ENCODE measurements around the gene ABHD12B.

ABHD12B gene

GRCh38 chr14:50839048-50839447 is 32.8 kb upstream of the ABHD12B start:
- no peak for DNase-seq

DNA sequence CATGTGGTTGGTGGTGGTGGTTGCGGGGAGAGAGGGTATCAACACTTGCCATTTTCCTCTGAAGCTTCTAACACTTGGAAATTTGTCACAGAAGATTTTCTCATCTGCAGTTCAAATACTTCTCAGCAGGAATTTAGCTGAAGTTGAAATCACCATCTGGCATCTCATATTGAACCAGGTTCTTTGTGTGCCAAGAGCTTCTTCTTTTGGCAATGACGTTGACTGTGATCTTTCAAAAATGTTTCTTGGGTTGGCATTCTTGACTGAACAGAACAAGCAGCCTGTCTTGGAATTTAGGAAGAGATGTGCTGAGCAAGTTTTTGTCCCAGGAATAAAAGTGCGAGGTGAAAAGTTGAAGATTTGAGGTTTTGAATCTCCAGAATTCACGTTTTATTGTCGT is 32.2 kb upstream of the ABHD12B start:
- DNase-seq: peak in 1 of 56 donors; percentile 42

GRCh38 chr14:50844391-50844790 is 27.5 kb upstream of the ABHD12B start:
- DNase-seq: no peak

DNA sequence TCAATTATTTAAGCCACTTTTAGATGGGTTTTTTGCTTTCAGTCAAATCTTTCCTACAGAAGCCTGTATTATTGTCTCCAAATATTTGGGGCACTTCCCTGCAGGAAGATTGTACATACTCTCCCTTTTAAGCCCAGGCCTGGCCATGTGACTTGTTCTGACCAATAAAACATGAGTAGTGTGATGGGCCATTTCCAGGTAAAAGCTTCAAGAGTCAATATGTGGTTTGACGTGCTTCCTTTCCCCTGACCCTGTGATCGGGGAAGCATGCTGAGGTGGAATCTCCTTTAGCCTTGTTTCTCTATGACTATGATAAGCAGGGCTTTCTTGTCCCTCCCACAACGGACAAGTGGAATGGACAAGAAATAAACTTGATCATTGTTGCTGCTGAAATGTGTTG is 26.7 kb upstream of the ABHD12B start:
- no peak for DNase-seq

DNA sequence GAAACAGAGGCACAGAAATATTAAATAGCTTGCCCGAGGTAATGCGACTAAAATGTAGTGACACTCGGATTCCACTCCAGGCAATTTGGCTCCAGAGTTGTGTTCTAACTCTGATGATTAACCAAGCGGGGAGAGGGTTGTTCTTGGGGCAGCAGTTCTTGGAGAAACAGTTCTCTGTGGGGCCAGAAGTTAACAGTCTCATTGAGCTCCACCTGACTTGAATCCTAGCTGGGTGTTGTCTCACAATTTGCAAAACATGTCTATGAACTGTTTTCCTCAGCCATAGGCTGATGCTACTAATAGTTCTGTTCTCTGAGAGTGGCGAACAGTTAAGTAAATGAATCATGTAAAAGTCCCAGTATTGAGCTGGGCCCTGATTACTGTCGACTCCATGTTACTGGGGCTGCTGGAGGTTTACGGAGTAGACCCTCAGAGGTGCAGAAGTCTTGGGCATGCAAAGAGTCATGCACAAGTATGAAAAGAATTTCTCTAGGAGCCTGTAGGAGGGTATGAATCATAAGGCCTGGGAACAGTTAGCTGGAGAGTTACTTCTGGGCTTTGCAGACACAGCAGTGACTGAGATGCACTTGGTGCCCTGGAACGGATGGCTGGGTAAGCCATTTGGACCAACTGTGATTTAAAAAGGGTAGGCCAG is 25.5 kb upstream of the ABHD12B start:
- DNase-seq: no peak

GRCh38 chr14:50853891-50854290 is 18.0 kb upstream of the ABHD12B start:
- no peak for DNase-seq

DNA sequence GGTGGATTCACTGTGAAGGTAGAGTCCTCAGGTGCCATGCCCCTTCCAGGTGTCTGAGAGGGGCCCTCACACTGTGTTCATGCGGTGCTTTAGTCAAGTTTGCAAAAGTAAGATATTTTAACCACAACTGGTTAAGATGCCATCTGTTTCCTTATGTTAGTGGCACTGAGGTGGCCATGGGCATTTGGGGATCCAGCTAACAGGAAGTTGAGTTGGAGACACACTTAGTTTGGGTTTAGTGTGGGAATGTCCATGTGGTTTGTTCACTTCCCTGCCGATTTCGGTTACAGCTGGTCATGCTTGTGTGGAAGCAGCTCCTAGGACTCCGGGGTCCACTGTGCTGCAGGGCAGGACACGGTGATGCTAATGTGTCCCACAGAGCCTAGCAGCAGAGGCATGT is 17.3 kb upstream of the ABHD12B start:
- DNase-seq: no peak

DNA sequence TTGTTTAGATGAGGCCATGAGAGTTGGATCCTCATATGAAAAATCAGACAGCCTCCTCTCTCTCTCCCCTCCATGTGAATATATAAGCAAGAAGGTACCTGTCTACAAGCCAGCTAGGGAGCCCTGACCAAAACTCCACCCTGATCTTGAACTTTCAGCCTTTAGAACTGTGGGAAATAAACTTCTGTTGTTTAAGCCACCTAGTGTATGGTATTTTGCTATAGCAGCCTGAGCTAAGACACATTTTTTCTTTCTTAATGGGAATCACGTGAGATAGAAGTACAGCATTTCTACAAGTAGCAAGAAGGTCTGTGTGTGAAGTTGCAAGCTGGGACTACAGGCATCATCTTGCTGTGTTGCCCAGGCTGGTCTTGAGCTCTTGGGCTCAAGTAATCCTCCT is 16.3 kb upstream of the ABHD12B start:
- DNase-seq: no peak

- DNase-seq: no peak
These were observed 15.2 kb upstream of the ABHD12B start for GRCh38 chr14:50856660-50857059.

DNA sequence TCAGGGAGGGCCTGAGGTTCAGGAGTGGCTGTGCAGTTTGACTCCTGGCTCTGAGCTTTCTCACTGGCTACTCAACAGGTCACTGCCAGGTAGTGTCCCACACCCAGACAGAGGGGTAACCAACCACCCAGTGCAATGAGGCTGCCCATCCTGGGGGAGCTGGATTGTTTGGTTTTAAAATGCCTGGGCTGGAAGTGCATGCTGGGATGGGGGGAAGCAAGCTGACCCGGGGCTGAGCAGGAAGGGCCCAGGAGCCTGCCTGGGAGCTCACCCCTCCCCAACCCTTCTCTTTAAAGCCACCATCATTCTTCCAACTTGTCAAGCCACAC is 12.6 kb upstream of the ABHD12B start:
- DNase-seq: peak in 3 of 56 donors; percentile 33 to 50 (median 43)

DNA sequence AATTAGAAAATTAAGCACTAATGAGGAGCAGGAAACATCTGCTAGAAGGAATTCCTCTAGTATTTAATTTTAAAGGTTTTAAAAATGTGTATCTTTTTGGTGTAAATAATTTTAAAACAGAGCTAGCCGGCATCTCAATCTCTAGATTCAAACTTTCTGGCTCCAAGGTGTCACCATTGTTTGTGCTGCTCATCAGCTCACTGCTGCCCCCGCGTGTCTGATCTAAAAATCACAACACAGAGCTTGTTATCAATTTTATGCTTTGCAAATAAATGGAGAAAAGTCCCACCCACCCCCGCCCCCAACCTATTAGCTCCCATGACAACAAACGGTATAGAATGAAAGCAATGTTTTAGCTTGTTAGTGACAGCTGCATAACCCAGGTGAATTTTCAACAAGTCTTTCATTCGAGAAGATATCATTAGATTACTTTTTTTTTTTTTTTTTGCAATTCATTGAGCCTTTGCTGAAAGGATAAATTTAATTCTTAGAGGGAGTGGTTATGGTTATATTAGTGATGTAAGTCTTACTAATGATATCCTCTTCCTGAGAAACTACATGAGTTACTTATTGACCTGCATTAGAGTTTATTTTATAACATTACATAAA is 11.3 kb upstream of the ABHD12B start:
- peak in 52 of 56 donors; percentile 10 to 95 (median 60) for DNase-seq

DNA sequence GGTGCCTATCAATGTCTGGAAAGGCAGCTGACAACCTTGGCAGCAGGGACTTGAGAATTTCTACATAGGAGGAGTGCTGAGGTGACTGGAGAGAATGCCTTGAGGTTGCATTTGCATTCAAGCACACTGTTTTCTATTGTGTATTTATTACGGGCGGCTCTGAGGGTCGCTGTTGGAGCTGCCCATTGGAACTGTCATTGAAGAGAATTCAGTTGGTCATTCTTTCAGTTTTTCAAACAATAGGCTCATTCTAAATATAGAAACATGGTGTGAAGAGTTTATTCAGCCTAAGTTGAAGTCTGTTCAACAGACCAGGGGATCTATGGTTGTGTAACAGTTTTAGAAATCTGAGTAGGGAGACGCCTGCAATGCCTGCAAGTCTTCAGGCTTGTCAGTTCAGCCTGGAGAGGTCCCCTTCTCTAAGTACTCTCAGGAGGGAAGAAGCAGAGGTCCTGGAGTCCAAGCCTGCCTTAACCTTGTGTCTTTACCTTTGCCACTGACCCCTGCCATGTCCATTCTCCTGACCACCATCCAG is 9.8 kb upstream of the ABHD12B start:
- DNase-seq: peak in 2 of 56 donors; percentile 14 to 21

DNA sequence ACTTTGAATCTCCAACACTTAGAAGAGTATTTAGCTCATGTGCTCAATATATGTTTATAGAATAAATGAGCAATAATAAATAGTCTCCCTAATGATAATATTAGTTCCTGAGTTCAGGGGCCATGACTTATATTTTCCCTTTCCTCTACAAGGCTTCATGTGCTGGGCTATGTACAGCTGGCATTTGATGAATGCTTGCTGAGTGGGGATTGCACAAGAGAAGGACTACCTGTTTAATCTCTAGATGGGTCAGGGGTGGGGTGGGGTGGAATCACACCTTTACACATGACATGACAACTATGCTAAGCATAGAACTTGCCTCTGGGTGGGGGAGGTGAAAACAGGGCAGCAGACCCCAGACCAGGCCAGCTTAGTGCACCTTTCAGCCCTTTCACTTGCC is 7.6 kb upstream of the ABHD12B start:
- no peak for DNase-seq

DNA sequence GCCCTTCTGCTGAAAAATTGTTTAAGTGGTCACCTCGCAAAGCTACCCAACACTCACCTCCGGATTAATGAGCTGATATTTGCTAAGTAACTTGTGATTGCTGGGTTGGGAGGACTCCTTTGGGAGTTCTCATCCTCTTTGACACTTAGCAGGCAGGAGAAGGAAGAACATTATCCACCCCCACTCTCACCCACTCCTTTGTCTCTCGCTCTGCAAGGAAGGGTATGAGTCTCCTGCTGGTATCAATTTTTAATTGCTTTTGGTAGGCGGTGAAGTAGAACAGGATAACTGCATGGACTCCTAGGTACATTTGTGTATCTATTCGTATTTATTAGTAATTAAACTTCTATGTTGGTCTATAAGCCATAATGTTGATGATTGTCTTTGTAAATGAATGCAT is 6.9 kb upstream of the ABHD12B start:
- peak in 2 of 56 donors; percentile 9 to 42 for DNase-seq

GRCh38 chr14:50865391-50866076 is 6.3 kb upstream of the ABHD12B start:
- no peak for DNase-seq

DNA sequence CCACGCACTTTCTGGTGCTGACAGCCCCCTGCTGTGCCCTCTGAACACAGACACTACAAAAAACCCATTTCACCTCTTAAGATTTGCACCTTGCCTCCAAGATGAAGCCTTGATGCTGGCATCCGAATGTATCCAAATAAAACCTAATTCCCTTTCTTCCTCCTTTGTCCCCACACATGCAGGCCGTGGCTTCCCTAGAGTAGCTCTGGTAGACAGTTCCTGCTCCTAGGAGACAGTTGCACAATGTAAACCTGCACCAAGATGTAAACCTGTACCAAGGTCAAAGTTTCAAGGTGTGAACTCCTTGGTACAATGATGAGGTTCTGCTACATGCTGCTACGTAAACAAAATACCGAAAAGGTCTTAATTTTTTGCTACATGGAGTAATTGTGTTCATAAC is 625 bp upstream of the ABHD12B start:
- DNase-seq: no peak

GRCh38 chr14:50874757-50875156 is 2.9 kb downstream of the ABHD12B start:
- DNase-seq: no peak

DNA sequence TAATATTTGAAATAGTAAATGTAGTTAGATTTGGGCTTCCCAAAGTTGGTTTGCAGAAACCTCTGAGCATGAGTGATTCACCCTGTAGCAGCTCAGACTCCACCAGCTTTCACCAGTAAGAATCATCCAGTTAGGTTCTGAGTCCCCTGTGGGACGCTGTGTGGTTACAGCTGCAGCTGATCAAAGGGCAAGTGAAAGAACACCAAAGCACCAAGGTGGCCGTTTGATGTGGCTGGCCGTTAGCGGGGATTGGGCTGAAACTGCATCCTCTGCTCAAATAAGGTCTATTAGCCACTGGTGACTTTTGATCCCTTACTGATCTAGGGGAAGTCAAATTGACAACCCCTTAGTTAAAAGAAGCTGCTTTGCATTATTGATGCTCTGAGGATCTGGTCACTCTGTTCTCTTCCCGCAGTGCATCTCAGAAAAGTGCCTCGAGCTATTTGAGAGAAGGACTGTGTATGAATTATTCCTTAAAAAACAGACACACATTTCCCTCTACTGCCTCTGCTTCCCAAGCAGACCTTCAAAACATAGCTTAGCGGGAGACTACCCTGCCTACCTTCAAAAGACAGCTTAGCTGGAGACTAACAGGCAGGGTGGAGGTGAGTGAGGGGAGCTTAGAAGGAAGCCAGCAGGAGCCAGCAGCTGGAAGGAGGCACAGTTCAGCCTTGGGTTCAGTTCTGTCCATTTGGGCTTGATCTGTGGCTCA is 3.7 kb downstream of the ABHD12B start:
- no peak for DNase-seq

DNA sequence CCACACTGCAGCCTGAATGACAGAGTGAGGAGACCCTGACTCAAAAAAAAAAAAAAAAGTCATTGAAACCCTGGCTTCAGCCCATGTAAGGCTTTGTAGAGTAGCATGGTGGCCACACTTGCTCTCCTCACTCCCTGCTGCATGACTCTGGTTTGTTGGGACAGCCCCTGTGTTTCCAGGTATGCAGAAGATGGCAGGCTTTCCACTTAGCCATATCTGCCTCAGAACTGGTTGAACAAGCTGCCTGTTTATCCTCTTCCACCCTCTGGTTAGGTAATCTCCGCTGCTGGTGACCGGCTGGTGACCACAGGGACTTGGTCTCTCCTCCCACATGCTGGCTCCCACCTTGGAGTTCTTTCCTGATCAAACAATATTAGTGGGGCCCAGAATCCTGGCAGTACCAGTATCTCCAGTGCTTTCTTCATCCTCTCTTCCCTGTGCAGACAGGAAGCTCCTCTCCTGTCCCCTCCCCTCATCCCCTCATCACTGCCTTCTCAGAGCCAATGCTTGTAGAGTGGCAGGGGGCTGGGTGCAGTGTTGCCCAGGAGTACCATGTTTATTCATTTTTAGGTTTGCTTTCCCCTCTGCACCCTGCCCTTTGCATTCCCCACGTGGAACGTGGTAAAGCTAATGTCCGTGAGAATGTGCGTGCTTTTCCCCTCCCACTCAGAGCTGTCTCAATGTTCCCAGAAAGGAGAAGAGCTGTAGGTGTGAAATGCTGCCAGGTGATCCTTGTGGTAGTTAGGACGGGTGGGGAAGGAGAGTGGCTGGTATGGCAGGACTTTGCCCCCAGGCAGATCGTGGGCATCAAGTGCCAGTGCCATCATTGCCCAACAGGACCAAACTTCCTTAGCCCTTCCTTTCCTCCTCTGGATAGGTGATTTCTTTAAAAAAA is 11.3 kb downstream of the ABHD12B start:
- DNase-seq: no peak

DNA sequence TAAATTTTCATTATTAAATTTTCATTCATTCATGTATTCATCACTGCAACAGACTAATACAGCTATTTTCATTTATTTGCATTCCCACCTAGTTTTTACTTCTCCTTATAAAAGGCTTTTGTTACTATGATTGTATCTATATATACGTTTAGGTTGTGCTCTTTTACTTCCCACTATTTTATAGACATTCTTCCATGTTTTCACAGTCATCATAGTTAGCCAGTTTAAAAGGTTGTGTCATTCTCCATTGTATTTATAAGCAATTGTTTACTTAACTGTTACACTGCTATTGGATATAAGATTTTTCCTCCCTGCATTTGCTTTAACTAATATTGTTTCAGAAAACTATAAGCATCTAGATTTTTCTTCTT is 12.0 kb downstream of the ABHD12B start:
- no peak for DNase-seq

GRCh38 chr14:50887476-50887875 is 15.6 kb downstream of the ABHD12B start:
- DNase-seq: no peak

Measured in amygdala (tissue), 56 donors.